ENCODE results near the gene COQ10B. TPM values are rescaled to one million over a fixed set of nuclear protein-coding genes. Genes with fewer than 3 reads are reported as not detected.

The COQ10B gene
- total RNA-seq, 1 experiment from 2014 or later, result 34.7 TPM

- POLR2A ChIA-PET, result no interaction called here
- Histone ChIP-seq H3K9me3 (ENCODE audit: control insufficient read depth, insufficient read depth, low read depth, low read length) (peaks cover 4% of the 10 kb centered on the region; the same call in 1 of the 2 replicates), H3K4me3 (ENCODE audit: low read depth in 2 of 2, low read length in 2 of 2) (peak overlapping the region; percentile 77 to 86), H3K27ac (ENCODE audit: low read length) (peak overlapping the region; percentile 95), H3K27me3 (ENCODE audit: control insufficient read depth, insufficient read depth, low read length) (no peaks in the 10 kb centered on the region), H3K4me1 (ENCODE audit: control insufficient read depth, insufficient read depth, low read length) (peaks cover 12% of the 10 kb centered on the region), H3K36me3 (ENCODE audit: control insufficient read depth, insufficient read depth, low read length) (peaks cover 5% of the 10 kb centered on the region)
- TF ChIP-seq CTCF (IDR thresholded peaks at IDR 0.05), result no peak
- no peak for TF ChIP-seq TCF7L2 (IDR thresholded peaks at IDR 0.05; ENCODE audit: low read depth, low read length)
- CTCF ChIA-PET, result interaction anchor here (0.6 kb wide), 1 partner anchor 9 kb away, joined by 4 read pairs; no protein-coding TSS in a partner anchor
- intact Hi-C loops (cut with micrococcal nuclease; ENCODE audit: unreplicated experiment), result no loop called here
- DNase-seq (ENCODE audit: low read depth, low spot score) (no peak), ATAC-seq (no peak)
- BruUV-seq (replicated peaks), result no TSS peak
- in situ Hi-C loops (cut with HindIII; ENCODE audit: low pct_unique_long_range_greater_than_20kb, low sequenced_read_pairs), result no loop called here
Measured at GRCh38 chr2:197517150-197517549, 63.8 kb downstream of the COQ10B start.

Other genes with a start within 250 kb of the COQ10B start
- 7.8 TPM for gene ANKRD44, start 142.8 kb upstream of the COQ10B start, total RNA-seq (2021; ENCODE audit: unreplicated experiment)
- gene SF3B1, start 18.5 kb upstream of the COQ10B start, total RNA-seq (2021; ENCODE audit: unreplicated experiment), result 275 TPM
- gene HSPD1, start 46.3 kb downstream of the COQ10B start, total RNA-seq (2021; ENCODE audit: unreplicated experiment), result 553 TPM
- gene HSPE1, start 46.8 kb downstream of the COQ10B start, total RNA-seq (2021; ENCODE audit: unreplicated experiment), result 278 TPM
- gene MOB4, start 62.5 kb downstream of the COQ10B start, total RNA-seq (2021; ENCODE audit: unreplicated experiment), result 25.6 TPM
- gene RFTN2, start 222.0 kb downstream of the COQ10B start, total RNA-seq (2021; ENCODE audit: unreplicated experiment), result not detected

All from Panc1 (cell line).